GM12878 (cell line): ENCODE measurements around the gene PCDHGC5. TPM values are rescaled to one million over a fixed set of nuclear protein-coding genes. Genes with fewer than 3 reads are reported as not detected.

Experiments used
- ATAC-seq: fragments of 200-7000 bp; cut with Tn5 transposase; 3 replicates; pipeline ENCODE4 v1.9.1; 2020; ENCODE audit warnings: mild to moderate bottlenecking, moderate library complexity
- BruUV-seq: library from RNA; stranded (reverse); fragments of 400-500 nt; replicated peaks from 2 replicates; lab custom pipeline; 2021; lab: Mats Ljungman, UMichigan
- CTCF ChIA-PET: fragments of 300-600 bp; sonication (Branson Sonifier 250); formaldehyde crosslinking; extraction: SDS; loops from one replicate; lab custom pipeline; 2021; ENCODE audit warnings: inconsistent platforms; lab: Yijun Ruan, JAX
- POLR2A ChIA-PET: fragments of 350-600 bp; formaldehyde crosslinking; extraction: SDS; loops from one replicate; lab custom pipeline; 2021; ENCODE audit warnings: inconsistent platforms; lab: Charles Lee
- RAD21 ChIA-PET: fragments of 300-600 bp; sonication (Branson Sonifier 250); formaldehyde crosslinking; loops from one replicate; lab custom pipeline; 2023; ENCODE audit warnings: antibody characterized with exemption; ENCODE audit not compliant: unreplicated experiment; lab: Charles Lee
- SMC1A ChIA-PET: fragments of 300-600 bp; sonication (Branson Sonifier 250); formaldehyde crosslinking; loops from one replicate; lab custom pipeline; 2023; ENCODE audit not compliant: unreplicated experiment, uncharacterized antibody; lab: Charles Lee
- DNase-seq: peaks from one replicate; pipeline ENCODE4 v3.0.0-alpha.2; 2011; ENCODE audit warnings: low read depth, low spot score
- FAIRE-seq: peaks from 3 replicates; lab custom pipeline; 2011; peaks lifted over from hg19 to GRCh38; lab: Jason Lieb, UNC
- H2AFZ ChIP-seq: 2 replicates; pipeline ENCODE4 v1.6.0; 2011; ENCODE audit warnings: low read depth, low read length, control low read depth; ENCODE audit not compliant: control insufficient read depth
- H3K27ac ChIP-seq: 2 replicates; pipeline ENCODE4 v1.5.1; 2011; ENCODE audit warnings: control low read depth; ENCODE audit not compliant: control insufficient read depth, insufficient read depth
- H3K27me3 ChIP-seq, 2 experiments: replicated peaks in 1 of 2; 2 replicates each; pipeline versions ENCODE4 v1.6.0 to v1.6.1; 2011; ENCODE audit warnings: low read length in 1 of 2; ENCODE audit not compliant: control insufficient read depth in 2 of 2, insufficient read depth in 2 of 2
- H3K36me3 ChIP-seq, 2 experiments: 2 replicates each; pipeline ENCODE4 v1.5.1; 2011; ENCODE audit warnings: low read length in 1 of 2; ENCODE audit not compliant: control insufficient read depth in 2 of 2, insufficient read depth in 2 of 2
- H3K4me1 ChIP-seq: 2 replicates; pipeline ENCODE4 v1.6.1; 2011; ENCODE audit warnings: mild to moderate bottlenecking, low read length, moderate library complexity, mixed read lengths; ENCODE audit not compliant: control insufficient read depth, insufficient read depth
- H3K4me2 ChIP-seq: 2 replicates; pipeline ENCODE4 v1.6.0; 2011; ENCODE audit warnings: control low read depth; ENCODE audit not compliant: control insufficient read depth, insufficient read depth
- H3K4me3 ChIP-seq: fragments of 200-600 bp; sonication (generic); 2 replicates; pipeline ENCODE4 v1.5.1; 2016
- H3K79me2 ChIP-seq: 2 replicates; pipeline ENCODE4 v1.6.0; 2011; ENCODE audit warnings: low read length; ENCODE audit not compliant: control insufficient read depth, insufficient read depth
- H3K9ac ChIP-seq: 2 replicates; pipeline ENCODE4 v1.8.0; 2011; ENCODE audit warnings: low read length, control low read depth, mixed read lengths; ENCODE audit not compliant: control insufficient read depth, insufficient read depth
- H3K9me3 ChIP-seq: replicated peaks from 3 replicates; pipeline ENCODE4 v1.5.1; 2011; ENCODE audit warnings: mild to moderate bottlenecking, low read length; ENCODE audit not compliant: control insufficient read depth, insufficient read depth
- H4K20me1 ChIP-seq: 2 replicates; pipeline ENCODE4 v1.6.0; 2011; ENCODE audit not compliant: control insufficient read depth, insufficient read depth
- IKZF2 ChIP-seq, 2 experiments: fragments of 450-650 bp; IDR thresholded peaks; 2 replicates each; pipeline ENCODE4 v1.6.1; 2017; ENCODE audit warnings: mild to moderate bottlenecking in 2 of 2, moderate library complexity in 2 of 2
- MTA2 ChIP-seq: fragments of 450-650 bp; IDR thresholded peaks from 2 replicates; pipeline ENCODE4 v1.6.1; 2016; ENCODE audit warnings: low read depth, mild to moderate bottlenecking, moderate library complexity
- PML ChIP-seq: IDR thresholded peaks from 2 replicates; pipeline ENCODE4 v1.6.1; 2012; ENCODE audit warnings: low read length, inconsistent platforms
- POLR2AphosphoS2 ChIP-seq: IDR thresholded peaks from 2 replicates; pipeline ENCODE4 v1.6.1; 2011; ENCODE audit warnings: low read depth, mild to moderate bottlenecking, low read length, improper control_type of control experiment, moderate library complexity
- POU2F2 ChIP-seq: IDR thresholded peaks from 3 replicates; pipeline ENCODE4 v1.6.1; 2011; ENCODE audit warnings: low read depth, mild to moderate bottlenecking, low read length, borderline replicate concordance
- STAT1 ChIP-seq: fragments of 450-650 bp; conservative IDR thresholded peaks from 2 replicates; pipeline ENCODE4 v1.6.1; 2014; ENCODE audit warnings: antibody characterized with exemption, mild to moderate bottlenecking
- TCF3 ChIP-seq: IDR thresholded peaks from 2 replicates; pipeline ENCODE4 v1.6.1; 2012; ENCODE audit warnings: low read depth, mild to moderate bottlenecking, low read length, borderline replicate concordance; ENCODE audit not compliant: insufficient read depth
- WGBS: methylation state at CpG from one replicate; pipeline ENCODE4 v1.1.6; 2016; ENCODE audit warnings: low lambda C conversion rate; ENCODE audit not compliant: insufficient replicate concordance, insufficient coverage; ENCODE audit errors: missing lambda C conversion rate; 5-methylcytosine and 5-hydroxymethylcytosine counted together
- in situ Hi-C: fragments of 300-500 bp; cut with MboI; formaldehyde crosslinking; loops from 9 replicates; pipeline ENCODE4 v1.14.3; 2018; ENCODE audit warnings: mixed read lengths
- intact Hi-C: fragments of 100-400 bp; cut with micrococcal nuclease; formaldehyde crosslinking; loops from one replicate; pipeline ENCODE4 v1.14.2; 2022; ENCODE audit not compliant: unreplicated experiment
- polyA plus RNA-seq, 11 experiments: library from polyadenylated mRNA; depleted of rRNA in 4 of 11; unstranded in 6 of 11; stranded (reverse) in 5 of 11; fragments of >200 nt; fragmentation: Nextera tagmentation in 4 of 11; fragmentation: Illumina TruSeq in 1 of 11; extraction: Ambion mirVana in 4 of 11; extraction: Trizol in 1 of 11; gene quantifications; 1 replicate in 1 of 11; 2 replicates in 10 of 11; pipeline versions ENCODE4 v1.2.1 to v1.2.3, GENCODE V29; 2011 to 2016; ENCODE audit warnings: inconsistent platforms in 2 of 11, missing spikeins in 2 of 11, low read depth in 1 of 11
- total RNA-seq, 4 experiments: library from RNA; depleted of rRNA in 3 of 4; stranded (reverse); fragments of >200 nt in 3 of 4; fragmentation: Illumina TruSeq in 1 of 4; extraction: Trizol in 1 of 4; gene quantifications; 2 replicates each; pipeline versions ENCODE4 v1.2.1 to v1.2.3, GENCODE V29; 2013 to 2021
- TF ChIP-seq, protein P1 (sequence below): fragments of 450-650 bp; IDR thresholded peaks from 2 replicates; pipeline ENCODE4 v1.6.1; 2017; ENCODE audit warnings: mild to moderate bottlenecking
- TF ChIP-seq, protein P2 (sequence below): fragments of 450-650 bp; IDR thresholded peaks from 2 replicates; pipeline ENCODE4 v1.6.1; 2017; ENCODE audit warnings: antibody characterized with exemption, mild to moderate bottlenecking, moderate library complexity
- TF ChIP-seq, protein P3 (sequence below): fragments of 450-650 bp; IDR thresholded peaks from 2 replicates; pipeline ENCODE4 v1.6.1; 2017; ENCODE audit warnings: mild to moderate bottlenecking, moderate library complexity

The PCDHGC5 gene
- total and polyA plus RNA-seq, 10 of the 15 experiments (the other 5 are each of a cell fraction or from before 2014, with no cell fraction given), result 0.05 to 0.87 (median 0.18) TPM; not detected in 2

DNA sequence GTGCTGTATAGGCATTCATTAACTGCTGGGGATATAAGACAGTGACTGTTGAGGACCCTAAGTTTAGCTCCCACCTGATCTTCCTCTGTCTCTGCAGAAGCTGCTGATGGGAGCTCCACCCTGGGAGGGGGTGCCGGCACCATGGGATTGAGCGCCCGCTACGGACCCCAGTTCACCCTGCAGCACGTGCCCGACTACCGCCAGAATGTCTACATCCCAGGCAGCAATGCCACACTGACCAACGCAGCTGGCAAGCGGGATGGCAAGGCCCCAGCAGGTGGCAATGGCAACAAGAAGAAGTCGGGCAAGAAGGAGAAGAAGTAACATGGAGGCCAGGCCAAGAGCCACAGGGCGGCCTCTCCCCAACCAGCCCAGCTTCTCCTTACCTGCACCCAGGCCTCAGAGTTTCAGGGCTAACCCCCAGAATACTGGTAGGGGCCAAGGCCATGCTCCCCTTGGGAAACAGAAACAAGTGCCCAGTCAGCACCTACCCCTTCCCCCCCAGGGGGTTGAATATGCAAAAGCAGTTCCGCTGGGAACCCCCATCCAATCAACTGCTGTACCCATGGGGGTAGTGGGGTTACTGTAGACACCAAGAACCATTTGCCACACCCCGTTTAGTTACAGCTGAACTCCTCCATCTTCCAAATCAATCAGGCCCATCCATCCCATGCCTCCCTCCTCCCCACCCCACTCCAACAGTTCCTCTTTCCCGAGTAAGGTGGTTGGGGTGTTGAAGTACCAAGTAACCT lies 22.1 kb downstream of the PCDHGC5 start:
- Histone ChIP-seq H3K9ac (peak overlapping the region; percentile 74), H2AFZ (no peak overlapping the region; the same call in 1 of the 2 replicates), H3K4me1 (peaks cover 86% of the 10 kb centered on the region), H3K27ac (peak overlapping the region; percentile 90), H3K9me3 (no peaks in the 10 kb centered on the region), H3K4me2 (peak overlapping the region; percentile 89), H3K27me3 (no peaks in the 10 kb centered on the region), H3K79me2 (peaks cover 15% of the 10 kb centered on the region), H3K36me3 (peaks cover 3 to 7% of the 10 kb centered on the region in 2 experiments), H3K4me3 (peak overlapping the region; percentile 65; the same call in 1 of the 2 replicates), H4K20me1 (no peaks in the 10 kb centered on the region)
- RAD21 ChIA-PET, result interaction anchor here (1.2 to 11.6 kb wide), 8 partner anchors 12 to 98 kb away, joined by 6 to 109 read pairs (median 11); partner anchors contain the start of genes PCDHGA10, PCDHGA11, PCDHGA12 and PCDHGC3
- BruUV-seq, result TSS peak; percentile 89
- peak; percentile 43 for ATAC-seq
- CTCF ChIA-PET, result interaction anchor here (0.7 to 11.9 kb wide), 19 partner anchors 8 to 191 kb away, joined by 3 to 213 read pairs (median 19); partner anchors contain the start of genes PCDHGA10, PCDHGA11, PCDHGA12 and PCDHGA5
- SMC1A ChIA-PET, result interaction anchor here (1.1 to 10.8 kb wide), 9 partner anchors 15 to 90 kb away, joined by 3 to 176 read pairs (median 6); partner anchors contain the start of genes PCDHGA11, PCDHGA12 and PCDHGC3
- in situ Hi-C loops (no loop called here), intact Hi-C loops (loop anchor here (5.0 kb wide), 1 partner anchor 126 kb away; the partner anchor contains the start of genes HDAC3 and RELL2)
- peak; percentile 80 for DNase-seq
- FAIRE-seq, result no peak
- WGBS, result under 1% methylated on average over 13 of the region's 14 CpGs
- POLR2A ChIA-PET, result interaction anchor here (0.8 to 1.2 kb wide), 3 partner anchors 9 to 35 kb away, joined by 3 to 4 read pairs (median 3); partner anchors contain the start of gene PCDHGC3
- no peak for TF ChIP-seq TCF3
- TF ChIP-seq, protein P1, sequence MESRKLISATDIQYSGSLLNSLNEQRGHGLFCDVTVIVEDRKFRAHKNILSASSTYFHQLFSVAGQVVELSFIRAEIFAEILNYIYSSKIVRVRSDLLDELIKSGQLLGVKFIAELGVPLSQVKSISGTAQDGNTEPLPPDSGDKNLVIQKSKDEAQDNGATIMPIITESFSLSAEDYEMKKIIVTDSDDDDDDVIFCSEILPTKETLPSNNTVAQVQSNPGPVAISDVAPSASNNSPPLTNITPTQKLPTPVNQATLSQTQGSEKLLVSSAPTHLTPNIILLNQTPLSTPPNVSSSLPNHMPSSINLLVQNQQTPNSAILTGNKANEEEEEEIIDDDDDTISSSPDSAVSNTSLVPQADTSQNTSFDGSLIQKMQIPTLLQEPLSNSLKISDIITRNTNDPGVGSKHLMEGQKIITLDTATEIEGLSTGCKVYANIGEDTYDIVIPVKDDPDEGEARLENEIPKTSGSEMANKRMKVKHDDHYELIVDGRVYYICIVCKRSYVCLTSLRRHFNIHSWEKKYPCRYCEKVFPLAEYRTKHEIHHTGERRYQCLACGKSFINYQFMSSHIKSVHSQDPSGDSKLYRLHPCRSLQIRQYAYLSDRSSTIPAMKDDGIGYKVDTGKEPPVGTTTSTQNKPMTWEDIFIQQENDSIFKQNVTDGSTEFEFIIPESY, result no peak
- peak; percentile 66 for TF ChIP-seq MTA2
- TF ChIP-seq POLR2AphosphoS2, result 0 out of 2 replicates have a peak, but pooled peaks have one; percentile 63
- TF ChIP-seq, protein P2, sequence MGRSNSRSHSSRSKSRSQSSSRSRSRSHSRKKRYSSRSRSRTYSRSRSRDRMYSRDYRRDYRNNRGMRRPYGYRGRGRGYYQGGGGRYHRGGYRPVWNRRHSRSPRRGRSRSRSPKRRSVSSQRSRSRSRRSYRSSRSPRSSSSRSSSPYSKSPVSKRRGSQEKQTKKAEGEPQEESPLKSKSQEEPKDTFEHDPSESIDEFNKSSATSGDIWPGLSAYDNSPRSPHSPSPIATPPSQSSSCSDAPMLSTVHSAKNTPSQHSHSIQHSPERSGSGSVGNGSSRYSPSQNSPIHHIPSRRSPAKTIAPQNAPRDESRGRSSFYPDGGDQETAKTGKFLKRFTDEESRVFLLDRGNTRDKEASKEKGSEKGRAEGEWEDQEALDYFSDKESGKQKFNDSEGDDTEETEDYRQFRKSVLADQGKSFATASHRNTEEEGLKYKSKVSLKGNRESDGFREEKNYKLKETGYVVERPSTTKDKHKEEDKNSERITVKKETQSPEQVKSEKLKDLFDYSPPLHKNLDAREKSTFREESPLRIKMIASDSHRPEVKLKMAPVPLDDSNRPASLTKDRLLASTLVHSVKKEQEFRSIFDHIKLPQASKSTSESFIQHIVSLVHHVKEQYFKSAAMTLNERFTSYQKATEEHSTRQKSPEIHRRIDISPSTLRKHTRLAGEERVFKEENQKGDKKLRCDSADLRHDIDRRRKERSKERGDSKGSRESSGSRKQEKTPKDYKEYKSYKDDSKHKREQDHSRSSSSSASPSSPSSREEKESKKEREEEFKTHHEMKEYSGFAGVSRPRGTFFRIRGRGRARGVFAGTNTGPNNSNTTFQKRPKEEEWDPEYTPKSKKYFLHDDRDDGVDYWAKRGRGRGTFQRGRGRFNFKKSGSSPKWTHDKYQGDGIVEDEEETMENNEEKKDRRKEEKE, result no peak
- peak; percentile 100 for TF ChIP-seq POU2F2
- no peak for TF ChIP-seq STAT1
- TF ChIP-seq IKZF2 (IDR thresholded peaks at IDR 0.05), result peak; percentile 41 to 54; a peak in 3 of 4 replicates
- no peak for TF ChIP-seq PML
- TF ChIP-seq, protein P3, sequence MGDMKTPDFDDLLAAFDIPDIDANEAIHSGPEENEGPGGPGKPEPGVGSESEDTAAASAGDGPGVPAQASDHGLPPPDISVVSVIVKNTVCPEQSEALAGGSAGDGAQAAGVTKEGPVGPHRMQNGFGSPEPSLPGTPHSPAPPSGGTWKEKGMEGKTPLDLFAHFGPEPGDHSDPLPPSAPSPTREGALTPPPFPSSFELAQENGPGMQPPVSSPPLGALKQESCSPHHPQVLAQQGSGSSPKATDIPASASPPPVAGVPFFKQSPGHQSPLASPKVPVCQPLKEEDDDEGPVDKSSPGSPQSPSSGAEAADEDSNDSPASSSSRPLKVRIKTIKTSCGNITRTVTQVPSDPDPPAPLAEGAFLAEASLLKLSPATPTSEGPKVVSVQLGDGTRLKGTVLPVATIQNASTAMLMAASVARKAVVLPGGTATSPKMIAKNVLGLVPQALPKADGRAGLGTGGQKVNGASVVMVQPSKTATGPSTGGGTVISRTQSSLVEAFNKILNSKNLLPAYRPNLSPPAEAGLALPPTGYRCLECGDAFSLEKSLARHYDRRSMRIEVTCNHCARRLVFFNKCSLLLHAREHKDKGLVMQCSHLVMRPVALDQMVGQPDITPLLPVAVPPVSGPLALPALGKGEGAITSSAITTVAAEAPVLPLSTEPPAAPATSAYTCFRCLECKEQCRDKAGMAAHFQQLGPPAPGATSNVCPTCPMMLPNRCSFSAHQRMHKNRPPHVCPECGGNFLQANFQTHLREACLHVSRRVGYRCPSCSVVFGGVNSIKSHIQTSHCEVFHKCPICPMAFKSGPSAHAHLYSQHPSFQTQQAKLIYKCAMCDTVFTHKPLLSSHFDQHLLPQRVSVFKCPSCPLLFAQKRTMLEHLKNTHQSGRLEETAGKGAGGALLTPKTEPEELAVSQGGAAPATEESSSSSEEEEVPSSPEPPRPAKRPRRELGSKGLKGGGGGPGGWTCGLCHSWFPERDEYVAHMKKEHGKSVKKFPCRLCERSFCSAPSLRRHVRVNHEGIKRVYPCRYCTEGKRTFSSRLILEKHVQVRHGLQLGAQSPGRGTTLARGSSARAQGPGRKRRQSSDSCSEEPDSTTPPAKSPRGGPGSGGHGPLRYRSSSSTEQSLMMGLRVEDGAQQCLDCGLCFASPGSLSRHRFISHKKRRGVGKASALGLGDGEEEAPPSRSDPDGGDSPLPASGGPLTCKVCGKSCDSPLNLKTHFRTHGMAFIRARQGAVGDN, result peak; percentile 72
